AG10803 (cell line): ENCODE results near the gene TTLL8.

Source experiments
- DNase-seq: peaks from one replicate; pipeline ENCODE4 v3.0.0; 2010; ENCODE audit warnings: low read depth
- H3K4me3 ChIP-seq: 2 replicates; pipeline ENCODE4 v1.5.1; 2011; ENCODE audit warnings: mild to moderate bottlenecking, low read length, control low read depth
- TF ChIP-seq, protein P1 (sequence below): conservative IDR thresholded peaks from 2 replicates; pipeline ENCODE4 v1.5.1; 2011; ENCODE audit warnings: mild to moderate bottlenecking, low read length, control low read depth, inconsistent platforms

TTLL8 gene

DNA sequence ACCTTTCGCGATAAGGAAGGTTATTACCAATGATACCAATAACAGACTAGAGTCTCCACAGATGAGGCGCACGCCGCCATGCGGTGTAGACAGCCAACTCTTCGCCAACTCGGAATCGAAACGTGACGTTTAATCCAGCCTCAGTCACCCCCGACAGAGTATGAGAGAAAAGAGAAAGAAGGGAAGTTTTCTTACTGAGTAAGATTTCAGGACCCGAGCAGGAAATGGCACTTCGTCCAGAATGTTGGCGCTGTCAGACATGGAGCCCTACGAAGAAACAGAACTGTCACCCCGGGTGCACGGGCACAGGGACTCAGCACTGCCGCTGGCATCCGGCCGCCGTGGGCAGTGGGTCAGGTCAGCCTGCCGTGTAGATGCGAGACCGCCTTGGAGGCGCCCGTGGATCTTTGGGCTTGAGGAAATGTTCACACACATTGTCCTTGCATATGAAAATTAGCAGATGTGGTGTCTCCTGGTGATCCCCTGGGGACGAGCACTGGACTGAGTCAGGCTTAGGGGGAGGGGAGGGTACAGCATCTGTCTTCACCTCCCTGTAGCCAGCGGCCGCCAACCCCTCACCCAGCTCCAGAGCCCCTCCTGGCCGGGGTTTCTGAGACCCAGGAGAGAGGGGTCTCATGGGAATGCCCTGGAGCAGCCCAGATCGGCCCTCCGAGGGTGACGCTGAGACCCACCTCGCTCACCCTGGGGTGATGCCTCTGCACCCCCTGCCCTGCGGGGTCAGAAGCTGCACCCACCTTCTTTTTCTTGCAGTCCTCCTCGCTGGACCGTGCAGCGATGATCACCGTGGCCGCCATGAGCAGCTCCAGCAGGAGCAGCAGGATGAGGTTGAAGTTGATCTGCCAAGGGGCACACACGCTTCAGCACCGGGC lies 18.8 kb upstream of the TTLL8 start:
- no peak for DNase-seq
- H3K4me3 ChIP-seq: no peak overlapping the region
- TF ChIP-seq, protein P1, sequence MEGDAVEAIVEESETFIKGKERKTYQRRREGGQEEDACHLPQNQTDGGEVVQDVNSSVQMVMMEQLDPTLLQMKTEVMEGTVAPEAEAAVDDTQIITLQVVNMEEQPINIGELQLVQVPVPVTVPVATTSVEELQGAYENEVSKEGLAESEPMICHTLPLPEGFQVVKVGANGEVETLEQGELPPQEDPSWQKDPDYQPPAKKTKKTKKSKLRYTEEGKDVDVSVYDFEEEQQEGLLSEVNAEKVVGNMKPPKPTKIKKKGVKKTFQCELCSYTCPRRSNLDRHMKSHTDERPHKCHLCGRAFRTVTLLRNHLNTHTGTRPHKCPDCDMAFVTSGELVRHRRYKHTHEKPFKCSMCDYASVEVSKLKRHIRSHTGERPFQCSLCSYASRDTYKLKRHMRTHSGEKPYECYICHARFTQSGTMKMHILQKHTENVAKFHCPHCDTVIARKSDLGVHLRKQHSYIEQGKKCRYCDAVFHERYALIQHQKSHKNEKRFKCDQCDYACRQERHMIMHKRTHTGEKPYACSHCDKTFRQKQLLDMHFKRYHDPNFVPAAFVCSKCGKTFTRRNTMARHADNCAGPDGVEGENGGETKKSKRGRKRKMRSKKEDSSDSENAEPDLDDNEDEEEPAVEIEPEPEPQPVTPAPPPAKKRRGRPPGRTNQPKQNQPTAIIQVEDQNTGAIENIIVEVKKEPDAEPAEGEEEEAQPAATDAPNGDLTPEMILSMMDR: no peak

DNA sequence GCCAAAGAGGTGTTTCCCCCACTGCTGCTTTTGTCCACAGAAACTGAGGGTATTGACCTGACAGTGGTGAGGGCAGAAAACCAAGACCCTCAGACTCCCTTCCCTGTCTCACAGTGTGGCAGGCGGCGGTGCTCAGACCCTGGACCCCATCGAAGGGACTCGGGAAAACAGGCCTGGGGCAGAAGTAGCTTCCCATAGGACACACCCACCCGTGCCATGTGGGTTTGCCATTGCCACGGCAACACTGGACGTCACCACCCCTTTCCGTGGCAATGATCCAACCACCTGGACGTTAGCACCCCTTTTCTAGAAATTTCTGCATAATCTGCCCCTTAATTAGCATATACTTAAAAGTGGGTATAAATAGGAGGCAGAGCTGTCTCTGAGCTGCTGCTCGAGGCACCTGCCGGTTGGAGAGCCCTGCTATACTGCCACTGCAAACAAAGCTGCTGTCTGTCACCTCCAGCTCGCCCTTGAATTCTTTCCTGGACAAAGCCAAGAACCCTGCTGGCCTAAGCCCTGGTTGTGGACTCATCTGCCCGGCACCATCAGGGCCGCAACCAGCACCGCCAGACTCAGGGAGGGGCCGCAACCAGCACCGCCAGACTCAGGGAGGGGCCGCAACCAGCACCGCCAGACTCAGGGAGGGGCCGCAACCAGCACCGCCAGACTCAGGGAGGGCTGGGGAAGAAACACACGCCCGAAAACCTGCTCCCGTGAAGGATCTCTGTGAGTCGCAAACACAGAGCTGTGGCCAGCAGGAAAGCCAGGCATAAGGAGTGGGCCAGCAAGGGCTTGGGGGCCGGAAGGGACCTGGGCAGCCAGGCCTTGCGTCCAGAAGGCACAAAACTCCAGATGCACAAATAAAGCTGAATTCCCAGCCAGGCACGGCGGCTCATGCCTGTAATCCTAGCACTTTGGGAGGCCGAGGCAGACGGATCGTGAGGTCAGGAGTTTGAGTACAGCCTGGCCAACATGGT lies 16.7 kb upstream of the TTLL8 start:
- TF ChIP-seq, protein P1: no peak
- DNase-seq: no peak
- H3K4me3 ChIP-seq: no peak overlapping the region

DNA sequence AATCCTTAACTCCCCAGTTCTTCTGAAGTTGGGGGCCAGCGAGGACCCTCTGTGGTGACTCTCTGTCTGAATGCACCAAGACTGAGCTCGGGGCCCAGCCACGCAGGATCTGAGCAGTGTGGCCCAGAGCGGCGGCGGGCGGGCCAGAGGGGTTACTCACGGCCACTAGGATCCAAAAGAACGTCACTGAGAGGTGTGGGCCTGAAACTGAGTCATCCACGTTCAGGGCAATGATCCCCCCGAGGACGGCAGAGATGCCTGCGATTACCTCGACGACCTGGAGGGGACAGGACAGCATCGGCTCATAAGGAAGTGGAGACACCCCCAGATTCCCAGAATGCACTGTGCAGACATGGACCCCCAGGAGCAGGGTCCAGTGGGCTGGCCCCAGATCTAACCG lies 16.0 kb upstream of the TTLL8 start:
- TF ChIP-seq, protein P1: no peak
- no peak overlapping the region for H3K4me3 ChIP-seq
- DNase-seq: no peak

DNA sequence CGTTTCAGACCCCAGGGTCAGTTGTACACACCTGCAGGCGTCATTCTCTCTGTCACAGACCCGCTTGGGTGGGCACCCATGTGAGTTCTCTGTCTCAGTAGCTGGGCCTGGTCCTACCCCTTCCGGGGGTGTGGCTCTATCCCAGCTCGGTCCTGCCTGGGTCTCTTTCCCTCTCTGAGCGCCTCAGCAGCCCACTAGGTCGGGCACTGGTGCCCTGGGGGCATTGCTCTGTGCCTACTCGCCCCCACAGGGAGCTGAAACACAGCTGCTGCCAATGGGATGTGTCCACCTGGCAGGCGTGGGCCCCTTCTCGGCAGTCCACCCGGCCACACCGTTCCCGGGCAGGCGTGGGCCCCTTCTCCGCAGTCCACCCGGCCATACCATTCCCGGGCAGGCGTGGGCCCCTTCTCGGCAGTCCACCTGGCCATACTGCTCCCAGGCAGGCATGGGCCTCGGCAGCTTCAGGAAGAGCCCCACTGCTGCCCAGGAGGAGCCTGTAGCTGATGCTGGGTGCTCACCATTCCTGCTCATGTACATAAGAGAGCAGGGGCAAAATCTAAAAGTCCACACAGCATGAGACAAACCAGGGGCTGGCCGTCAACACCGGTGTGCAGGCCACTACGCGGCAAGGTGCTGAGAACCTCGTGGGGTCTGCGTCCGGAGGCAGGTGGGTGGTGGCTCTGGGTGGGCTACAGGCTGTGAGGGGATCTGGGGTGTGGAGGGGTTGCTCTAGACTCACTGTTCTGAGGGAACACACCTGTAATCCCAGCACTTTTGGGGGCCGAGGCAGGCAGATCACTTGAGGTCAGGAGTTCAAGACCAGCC lies 14.8 kb upstream of the TTLL8 start:
- DNase-seq: no peak

DNA sequence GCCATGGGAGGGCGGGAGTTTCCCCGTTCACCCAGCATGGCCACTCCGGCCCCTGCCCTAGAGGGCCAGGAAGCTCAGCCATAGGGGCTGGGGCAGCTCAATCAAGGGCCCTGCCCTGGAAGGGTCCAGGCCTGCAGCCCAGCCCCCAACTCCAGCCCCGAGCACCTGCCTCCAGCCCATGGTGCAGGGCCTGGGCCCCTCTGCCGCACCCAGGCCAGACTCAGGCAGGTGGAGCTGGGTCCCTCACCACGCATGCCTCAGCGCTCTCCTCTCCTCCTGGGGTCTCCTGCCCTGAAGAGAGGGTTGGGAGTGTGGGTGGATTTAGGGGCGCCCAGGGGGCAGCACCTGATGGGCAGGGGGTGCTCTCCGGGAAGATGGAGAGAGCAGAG lies 14.1 kb upstream of the TTLL8 start:
- TF ChIP-seq, protein P1: no peak
- no peak for DNase-seq
- no peak overlapping the region for H3K4me3 ChIP-seq

More for the DNA sequence above, 14.8 kb upstream of the TTLL8 start:
- no peak overlapping the region for H3K4me3 ChIP-seq
- TF ChIP-seq, protein P1: no peak

DNA sequence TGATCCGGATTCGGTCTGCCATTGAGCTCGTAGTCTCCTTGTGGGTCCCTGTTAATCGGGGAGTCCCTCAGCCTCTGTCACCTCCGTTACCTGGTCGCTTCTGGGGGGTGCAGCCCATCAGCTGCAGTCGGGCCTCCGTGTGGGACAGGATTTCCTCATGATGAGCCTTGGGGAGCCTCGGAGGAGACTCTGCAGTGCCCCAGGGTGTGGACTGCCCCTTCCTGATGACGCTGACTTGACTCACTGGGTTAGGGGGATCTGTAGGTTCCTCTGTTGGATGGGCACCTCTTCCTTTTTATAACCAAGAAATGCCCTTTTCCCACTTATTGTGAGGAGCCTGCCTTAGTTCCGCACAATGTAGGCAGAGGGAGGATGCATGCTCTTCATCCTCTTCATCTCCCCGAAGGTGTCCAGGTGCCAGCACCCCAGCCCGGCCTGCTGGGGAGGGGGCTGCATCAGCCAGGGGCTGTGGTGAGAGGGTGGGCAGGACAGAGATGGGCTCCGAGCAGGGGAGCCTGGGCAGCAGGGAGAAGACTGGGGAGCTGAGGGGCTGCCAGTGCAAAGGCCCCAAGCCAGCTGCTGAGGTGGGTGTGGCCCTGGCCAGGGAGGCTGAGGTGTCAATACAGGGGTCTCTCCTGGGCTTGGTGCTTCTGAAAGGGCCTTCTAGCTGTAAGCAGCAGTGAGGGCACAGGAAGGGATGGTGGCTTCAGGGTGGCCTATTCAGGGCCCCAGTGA lies 13.5 kb upstream of the TTLL8 start:
- DNase-seq: no peak
- H3K4me3 ChIP-seq: no peak overlapping the region
- TF ChIP-seq, protein P1: no peak
